ENCODE data around the gene FAM110C. TPM values are rescaled to one million over a fixed set of nuclear protein-coding genes. Genes with fewer than 3 reads are reported as not detected.
"Not testable (repeated sequence)": the region's sequence is repeated elsewhere in the genome, so short reads cannot be mapped to it uniquely, and the experiment has no call there.

Gene FAM110C
- total and polyA plus RNA-seq, 8 donors = 3.4 to 16.8 (median 11.2) TPM; not detected in 1

DNA sequence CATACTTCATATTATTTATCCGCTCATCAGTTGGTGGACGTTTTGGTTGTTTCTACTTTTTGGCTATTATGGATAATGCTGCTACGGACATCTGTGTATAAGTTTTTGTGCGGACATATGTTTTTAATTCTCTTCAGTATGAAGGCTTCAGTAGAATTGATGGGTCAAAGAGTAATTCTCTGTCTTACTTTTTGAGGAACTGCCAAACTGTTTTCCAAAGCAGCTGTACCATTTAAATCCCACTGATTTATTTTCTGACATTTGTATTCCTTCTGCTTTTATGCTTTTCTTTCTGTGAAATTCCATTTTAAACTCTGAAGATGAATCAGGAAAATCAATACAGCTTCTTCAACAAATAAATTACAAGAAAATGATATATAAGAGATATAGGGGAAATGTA lies 20.8 kb downstream of the FAM110C start:
- Histone ChIP-seq H3K36me3 (no peaks in the 10 kb centered on the region), H3K27me3 (no peaks in the 10 kb centered on the region), H3K4me1 (peaks cover 11 to 18% (median 15%) of the 10 kb centered on the region in 4 donors), H3K9me3 (no peaks in the 10 kb centered on the region), H3K4me3 (no peak overlapping the region), H3K27ac (no peak overlapping the region)
- intact Hi-C loops (cut with DNase I; ENCODE audit: low total_unique reads) = no loop called here
- 68 to 86% (median 81%) methylated on average over 4 of the region's 4 CpGs for WGBS, 5 donors
- DNase-seq = no peak
- TF ChIP-seq, protein P1, sequence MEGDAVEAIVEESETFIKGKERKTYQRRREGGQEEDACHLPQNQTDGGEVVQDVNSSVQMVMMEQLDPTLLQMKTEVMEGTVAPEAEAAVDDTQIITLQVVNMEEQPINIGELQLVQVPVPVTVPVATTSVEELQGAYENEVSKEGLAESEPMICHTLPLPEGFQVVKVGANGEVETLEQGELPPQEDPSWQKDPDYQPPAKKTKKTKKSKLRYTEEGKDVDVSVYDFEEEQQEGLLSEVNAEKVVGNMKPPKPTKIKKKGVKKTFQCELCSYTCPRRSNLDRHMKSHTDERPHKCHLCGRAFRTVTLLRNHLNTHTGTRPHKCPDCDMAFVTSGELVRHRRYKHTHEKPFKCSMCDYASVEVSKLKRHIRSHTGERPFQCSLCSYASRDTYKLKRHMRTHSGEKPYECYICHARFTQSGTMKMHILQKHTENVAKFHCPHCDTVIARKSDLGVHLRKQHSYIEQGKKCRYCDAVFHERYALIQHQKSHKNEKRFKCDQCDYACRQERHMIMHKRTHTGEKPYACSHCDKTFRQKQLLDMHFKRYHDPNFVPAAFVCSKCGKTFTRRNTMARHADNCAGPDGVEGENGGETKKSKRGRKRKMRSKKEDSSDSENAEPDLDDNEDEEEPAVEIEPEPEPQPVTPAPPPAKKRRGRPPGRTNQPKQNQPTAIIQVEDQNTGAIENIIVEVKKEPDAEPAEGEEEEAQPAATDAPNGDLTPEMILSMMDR (IDR thresholded peaks at IDR 0.05) = no peak
- no peak for TF ChIP-seq EP300 (IDR thresholded peaks at IDR 0.05)
- no peak for TF ChIP-seq POLR2A (IDR thresholded peaks at IDR 0.05)
- no peak for TF ChIP-seq POLR2AphosphoS5 (IDR thresholded peaks at IDR 0.05)

DNA sequence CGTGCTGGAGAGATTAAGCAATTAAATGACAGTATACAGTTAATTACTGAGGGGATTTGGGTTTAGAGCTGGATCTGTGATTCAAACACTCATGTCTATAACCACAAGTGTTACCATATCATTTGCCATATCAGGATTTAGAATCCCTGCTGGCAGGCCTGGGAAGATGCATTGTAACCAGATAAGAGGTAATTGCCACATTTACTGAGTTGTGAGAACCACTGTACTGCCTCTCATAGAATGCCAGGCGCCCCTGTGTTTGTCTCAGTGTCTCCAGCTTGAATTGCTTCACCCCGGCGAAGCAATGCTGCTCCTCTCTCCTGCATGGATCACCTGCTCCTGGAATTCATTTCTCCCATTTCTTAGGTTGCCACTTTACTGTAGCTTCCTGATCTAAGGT lies 21.7 kb downstream of the FAM110C start:
- H3K4me3 ChIP-seq; H3K9me3 ChIP-seq; intact Hi-C loops (cut with DNase I; ENCODE audit: low total_unique reads); H3K36me3 ChIP-seq; H3K27me3 ChIP-seq; DNase-seq: not testable (repeated sequence)
- 77 to 89% (median 80%) methylated on average over 4 of the region's 4 CpGs for WGBS, 5 donors
- peaks cover 20 to 27% (median 23%) of the 10 kb centered on the region in 4 donors for H3K4me1 ChIP-seq
- peak overlapping the region in 1 of 5 donors; percentile 45 for H3K27ac ChIP-seq

DNA sequence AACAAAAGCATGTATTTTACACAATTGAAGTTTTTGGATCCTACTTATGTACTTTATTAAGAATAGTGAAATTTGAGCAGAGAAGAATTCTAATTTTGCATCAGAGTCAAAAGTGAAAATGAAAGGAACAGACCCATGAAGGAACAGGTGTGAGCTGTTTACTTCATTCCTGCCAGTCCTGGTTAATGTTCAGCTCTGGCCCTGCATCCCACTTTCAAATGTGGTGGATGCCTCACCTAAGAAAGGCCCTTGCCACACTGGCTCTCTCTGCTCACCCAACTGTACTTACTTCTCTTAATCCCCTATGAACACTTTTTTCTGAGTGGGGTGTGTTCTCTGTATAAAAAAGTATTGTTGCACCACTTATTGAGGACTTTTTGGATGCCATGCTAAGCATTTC lies 22.2 kb downstream of the FAM110C start:
- Histone ChIP-seq H3K36me3 (no peaks in the 10 kb centered on the region), H3K4me1 (peaks cover 20 to 32% (median 26%) of the 10 kb centered on the region in 4 donors), H3K27me3 (no peaks in the 10 kb centered on the region), H3K27ac (peak overlapping the region in 1 of 5 donors; percentile 45), H3K4me3 (peak overlapping the region in 1 of 4 donors; percentile 16), H3K9me3 (no peaks in the 10 kb centered on the region)
- intact Hi-C loops (cut with DNase I; ENCODE audit: low total_unique reads) = no loop called here
- DNase-seq = peak in 1 of 2 donors; percentile 74
- TF ChIP-seq, protein P1 (IDR thresholded peaks at IDR 0.05) = no peak
- no peak for TF ChIP-seq POLR2AphosphoS5 (IDR thresholded peaks at IDR 0.05)
- no peak for TF ChIP-seq EP300 (IDR thresholded peaks at IDR 0.05)
- no peak for TF ChIP-seq POLR2A (IDR thresholded peaks at IDR 0.05)

DNA sequence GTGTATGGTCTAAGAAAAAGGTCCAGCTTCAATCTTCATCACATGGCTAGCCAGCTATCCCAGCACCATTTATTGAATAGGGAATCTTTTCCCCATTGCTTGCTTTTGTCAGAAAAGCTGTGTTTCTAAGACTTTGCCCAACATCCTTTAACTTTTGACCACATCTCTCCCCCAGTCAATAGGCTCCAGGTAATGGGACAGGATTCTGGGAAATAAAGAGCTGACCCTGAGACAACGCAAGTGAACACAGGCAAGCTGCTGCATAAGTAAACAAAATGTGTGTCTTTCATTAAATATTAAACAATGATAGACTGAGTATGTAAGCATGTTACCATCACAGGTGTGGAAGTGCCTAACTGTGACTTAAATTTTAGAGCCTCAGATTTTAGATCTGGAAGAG lies 23.0 kb downstream of the FAM110C start:
- no peaks in the 10 kb centered on the region for H3K36me3 ChIP-seq
- 27 to 79% (median 30%) methylated on average over 1 of the region's 1 CpG for WGBS, 5 donors
- peak overlapping the region in 2 of 5 donors; percentile 42 to 45 for H3K27ac ChIP-seq
- intact Hi-C loops (cut with DNase I; ENCODE audit: low total_unique reads) = no loop called here
- no peak for TF ChIP-seq EP300 (IDR thresholded peaks at IDR 0.05)
- TF ChIP-seq, protein P1 (IDR thresholded peaks at IDR 0.05) = no peak
- TF ChIP-seq POLR2A (IDR thresholded peaks at IDR 0.05) = no peak
- no peak for TF ChIP-seq POLR2AphosphoS5 (IDR thresholded peaks at IDR 0.05)
- peaks cover 20 to 37% (median 31%) of the 10 kb centered on the region in 4 donors for H3K4me1 ChIP-seq
- DNase-seq = no peak
- peak overlapping the region in 1 of 4 donors; percentile 16 for H3K4me3 ChIP-seq
- peaks cover 0 to 2% (median 0%) of the 10 kb centered on the region in 3 donors for H3K27me3 ChIP-seq
- H3K9me3 ChIP-seq = no peaks in the 10 kb centered on the region

DNA sequence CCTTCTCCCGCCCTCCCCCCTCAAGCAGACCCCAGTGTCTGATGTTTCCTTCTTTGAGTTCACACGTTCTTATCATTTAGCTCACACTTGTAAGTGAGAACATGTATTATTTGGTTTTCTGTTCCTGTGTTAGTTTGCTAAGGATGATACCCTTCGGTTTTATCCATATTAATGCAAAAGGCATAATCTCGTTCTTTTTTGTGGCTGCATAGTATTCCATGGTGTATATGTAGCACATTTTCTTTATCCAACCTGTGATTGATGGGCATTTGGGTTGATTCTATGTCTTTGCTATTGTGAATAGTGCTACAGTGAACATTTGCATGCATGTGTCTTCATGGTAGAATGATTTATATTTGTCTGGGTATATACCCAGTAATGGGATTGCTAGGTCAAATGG lies 24.1 kb downstream of the FAM110C start:
- intact Hi-C loops (cut with DNase I; ENCODE audit: low total_unique reads); H3K27ac ChIP-seq; DNase-seq; H3K9me3 ChIP-seq; H3K27me3 ChIP-seq; H3K36me3 ChIP-seq; H3K4me3 ChIP-seq: not testable (repeated sequence)
- WGBS, 5 donors = 76 to 89% (median 87%) methylated on average over 4 of the region's 4 CpGs
- H3K4me1 ChIP-seq = peaks cover 20 to 37% (median 31%) of the 10 kb centered on the region in 4 donors
